22Rv1 (cell line): ENCODE measurements around the gene ARHGAP21.

Experiments used
- H3K27ac ChIP-seq: fragments of 450-650 bp; 2 replicates; pipeline ENCODE4 v1.5.1; 2017
- ZFX ChIP-seq: fragments of 450-650 bp; IDR thresholded peaks from 2 replicates; pipeline ENCODE4 v1.6.1; 2017; ENCODE audit warnings: antibody characterized with exemption, borderline replicate concordance
- TF ChIP-seq, protein P1 (sequence below): fragments of 450-650 bp; IDR thresholded peaks from 2 replicates; pipeline ENCODE4 v1.5.1; 2017; ENCODE audit warnings: mild to moderate bottlenecking

Gene ARHGAP21

GRCh38 chr10:24579906-24580305, 143.8 kb downstream of the ARHGAP21 start:
- no peak overlapping the region for H3K27ac ChIP-seq
- TF ChIP-seq, protein P1, sequence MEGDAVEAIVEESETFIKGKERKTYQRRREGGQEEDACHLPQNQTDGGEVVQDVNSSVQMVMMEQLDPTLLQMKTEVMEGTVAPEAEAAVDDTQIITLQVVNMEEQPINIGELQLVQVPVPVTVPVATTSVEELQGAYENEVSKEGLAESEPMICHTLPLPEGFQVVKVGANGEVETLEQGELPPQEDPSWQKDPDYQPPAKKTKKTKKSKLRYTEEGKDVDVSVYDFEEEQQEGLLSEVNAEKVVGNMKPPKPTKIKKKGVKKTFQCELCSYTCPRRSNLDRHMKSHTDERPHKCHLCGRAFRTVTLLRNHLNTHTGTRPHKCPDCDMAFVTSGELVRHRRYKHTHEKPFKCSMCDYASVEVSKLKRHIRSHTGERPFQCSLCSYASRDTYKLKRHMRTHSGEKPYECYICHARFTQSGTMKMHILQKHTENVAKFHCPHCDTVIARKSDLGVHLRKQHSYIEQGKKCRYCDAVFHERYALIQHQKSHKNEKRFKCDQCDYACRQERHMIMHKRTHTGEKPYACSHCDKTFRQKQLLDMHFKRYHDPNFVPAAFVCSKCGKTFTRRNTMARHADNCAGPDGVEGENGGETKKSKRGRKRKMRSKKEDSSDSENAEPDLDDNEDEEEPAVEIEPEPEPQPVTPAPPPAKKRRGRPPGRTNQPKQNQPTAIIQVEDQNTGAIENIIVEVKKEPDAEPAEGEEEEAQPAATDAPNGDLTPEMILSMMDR: no peak
- no peak for TF ChIP-seq ZFX

DNA sequence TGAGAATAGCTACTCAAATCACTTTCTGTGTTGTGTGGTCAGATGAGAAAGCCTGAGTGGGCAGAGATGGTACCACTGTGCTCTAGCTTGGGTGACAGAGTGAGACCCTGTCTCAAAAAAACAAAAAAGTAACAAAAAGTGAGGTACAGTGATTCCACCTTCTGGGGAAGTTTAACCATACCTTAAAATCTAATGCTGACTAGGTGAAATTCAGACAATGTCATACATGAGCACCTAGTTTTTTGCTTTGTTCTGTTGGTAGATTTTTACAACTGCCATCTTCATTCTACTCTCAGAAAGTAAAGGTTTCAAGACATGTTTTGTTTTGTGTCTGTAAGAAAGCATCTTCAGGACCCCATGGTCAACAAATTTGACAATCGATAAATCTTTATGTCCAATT, 144.2 kb downstream of the ARHGAP21 start:
- TF ChIP-seq ZFX: no peak
- TF ChIP-seq, protein P1: no peak
- H3K27ac ChIP-seq: no peak overlapping the region

DNA sequence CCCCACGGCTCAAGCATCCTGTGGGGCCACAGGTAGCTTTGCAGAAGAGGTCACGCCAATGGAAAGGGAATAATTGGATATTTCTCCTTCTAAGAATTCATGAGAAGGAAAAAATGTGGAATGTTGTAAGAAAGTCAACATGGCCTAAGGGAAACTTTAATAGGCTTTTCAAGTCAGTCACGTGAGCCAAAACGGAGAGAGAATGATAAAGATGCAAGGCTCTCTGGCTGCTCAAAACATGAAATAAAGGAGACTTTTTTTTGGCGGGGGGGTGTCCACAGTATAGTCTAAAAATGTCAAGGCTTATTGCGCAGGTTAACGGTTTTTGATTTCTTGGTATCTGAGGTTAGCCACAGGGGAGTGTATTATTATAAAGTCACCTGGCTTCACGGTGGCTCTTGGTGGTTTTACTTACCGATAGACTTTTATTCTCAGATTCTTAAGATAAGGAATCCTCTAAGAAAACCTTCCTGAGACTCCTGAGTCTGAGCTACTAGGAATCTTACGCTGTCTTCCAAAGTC, 148.1 kb downstream of the ARHGAP21 start:
- H3K27ac ChIP-seq: no peak overlapping the region
- TF ChIP-seq, protein P1: no peak
- no peak for TF ChIP-seq ZFX

DNA sequence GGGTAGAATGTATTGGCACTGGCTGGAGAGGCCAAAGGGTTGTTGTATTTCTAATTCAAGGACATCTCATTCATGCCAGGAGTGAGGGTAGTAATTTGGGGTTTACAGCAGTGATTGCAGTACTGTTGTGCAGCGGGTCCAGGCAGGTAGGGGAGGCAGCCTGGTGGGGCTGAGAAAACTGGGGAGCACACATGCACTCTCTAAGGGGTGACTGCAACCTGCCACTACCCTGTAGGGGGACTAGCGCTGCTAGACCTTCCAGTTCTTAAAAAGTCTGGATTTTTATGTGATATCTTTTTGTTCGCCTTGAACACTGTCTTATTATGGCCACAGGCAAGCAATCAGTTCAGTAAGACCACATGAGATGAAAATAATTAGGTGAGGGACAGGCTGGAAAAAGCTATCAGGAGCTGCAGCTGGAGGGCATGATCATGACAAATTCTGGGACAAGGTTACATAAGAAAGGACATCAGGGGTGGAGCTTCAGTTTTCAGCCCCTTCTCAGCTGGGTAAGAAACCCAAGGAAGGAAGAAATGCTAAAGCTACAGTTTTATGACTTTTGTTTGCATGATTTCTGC, 149.0 kb downstream of the ARHGAP21 start:
- TF ChIP-seq ZFX: no peak
- TF ChIP-seq, protein P1: no peak
- H3K27ac ChIP-seq: no peak overlapping the region

DNA sequence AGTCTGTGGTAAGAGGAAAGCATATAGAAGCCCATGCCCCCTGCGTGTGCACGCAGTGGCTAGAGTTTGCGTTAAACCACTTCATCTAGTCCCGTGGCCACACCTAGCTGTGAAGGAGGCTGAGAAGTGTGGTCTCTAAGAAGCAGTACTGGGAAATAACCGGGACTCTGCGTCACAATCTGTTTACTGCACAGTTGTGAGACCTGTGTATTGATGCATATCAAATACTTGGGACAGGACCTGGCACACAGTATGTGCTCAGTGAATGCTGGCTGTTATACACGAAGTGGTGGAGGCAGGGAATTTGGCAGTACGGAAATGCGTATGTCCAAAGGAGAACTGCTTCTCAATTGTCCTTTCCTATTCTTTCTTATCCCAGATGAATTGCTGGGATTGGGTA, 149.5 kb downstream of the ARHGAP21 start:
- no peak overlapping the region for H3K27ac ChIP-seq
- TF ChIP-seq, protein P1: no peak
- no peak for TF ChIP-seq ZFX

- TF ChIP-seq, protein P1: no peak
- TF ChIP-seq ZFX: no peak
- no peak overlapping the region for H3K27ac ChIP-seq
Observed at GRCh38 chr10:24571870-24572450, 151.7 kb downstream of the ARHGAP21 start.

GRCh38 chr10:24570658-24571426, 152.8 kb downstream of the ARHGAP21 start:
- TF ChIP-seq, protein P1: no peak
- no peak for TF ChIP-seq ZFX

More at GRCh38 chr10:24570658-24571426, 152.8 kb downstream of the ARHGAP21 start:
- no peak overlapping the region for H3K27ac ChIP-seq
